Ishikawa (cell line): ENCODE data around the gene EPHA2.

Experiments used
- CEBPB ChIP-seq: IDR thresholded peaks from 2 replicates; pipeline ENCODE4 v1.6.1; 2012
- CREB1 ChIP-seq: IDR thresholded peaks from 2 replicates; pipeline ENCODE4 v1.6.1; 2012; ENCODE audit warnings: low read depth
- EP300 ChIP-seq: IDR thresholded peaks from 2 replicates; pipeline ENCODE4 v1.6.1; 2012; ENCODE audit warnings: borderline replicate concordance
- NFIC ChIP-seq: IDR thresholded peaks from 2 replicates; pipeline ENCODE4 v1.6.1; 2012
- RAD21 ChIP-seq: IDR thresholded peaks from 2 replicates; pipeline ENCODE4 v1.6.1; 2012; ENCODE audit warnings: low read depth
- REST ChIP-seq: IDR thresholded peaks from 2 replicates; pipeline ENCODE4 v1.6.1; 2012; ENCODE audit warnings: low read depth, mild to moderate bottlenecking
- TAF1 ChIP-seq: IDR thresholded peaks from 2 replicates; pipeline ENCODE4 v1.6.1; 2012; ENCODE audit warnings: low read depth, mild to moderate bottlenecking
- TCF12 ChIP-seq: IDR thresholded peaks from 2 replicates; pipeline ENCODE4 v1.6.1; 2012; ENCODE audit warnings: low read depth
- USF1 ChIP-seq: IDR thresholded peaks from 2 replicates; pipeline ENCODE4 v1.6.1; 2012
- YY1 ChIP-seq: IDR thresholded peaks from 2 replicates; pipeline ENCODE4 v1.6.1; 2012; ENCODE audit warnings: low read depth
- TF ChIP-seq, protein P1 (sequence below): IDR thresholded peaks from 2 replicates; pipeline ENCODE4 v1.6.1; 2012

GRCh38 chr1:16143566-16144324, 12.1 kb downstream of the EPHA2 start:
- peak; percentile 95 for TF ChIP-seq EP300
- TF ChIP-seq CREB1: 0 out of 2 replicates have a peak, but pooled peaks have one; percentile 16
- no peak for TF ChIP-seq USF1
- peak; percentile 61; the same call in 1 of the 2 replicates for TF ChIP-seq CEBPB
- TF ChIP-seq REST: no peak
- TF ChIP-seq TCF12: peak; percentile 88
- TF ChIP-seq, protein P1, sequence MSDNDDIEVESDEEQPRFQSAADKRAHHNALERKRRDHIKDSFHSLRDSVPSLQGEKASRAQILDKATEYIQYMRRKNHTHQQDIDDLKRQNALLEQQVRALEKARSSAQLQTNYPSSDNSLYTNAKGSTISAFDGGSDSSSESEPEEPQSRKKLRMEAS: peak; percentile 55
- no peak for TF ChIP-seq RAD21
- TF ChIP-seq TAF1: no peak; the same call in 1 of the 2 replicates
- peak; percentile 46; the same call in 1 of the 2 replicates for TF ChIP-seq YY1
- TF ChIP-seq NFIC: peak; percentile 71
